MM.1S (cell line): ENCODE results near the gene EMC7.

Experiments used
- DNase-seq: peaks from one replicate; pipeline ENCODE4 v3.0.0-alpha.2; 2015
- H2AFZ ChIP-seq: fragments of 300-600 bp; sonication (generic); 2 replicates; pipeline ENCODE4 v1.6.0; 2016; ENCODE audit warnings: antibody characterized with exemption, low read length
- H3F3A ChIP-seq: fragments of 300-600 bp; sonication (generic); 2 replicates; pipeline ENCODE4 v1.6.1; 2016; ENCODE audit warnings: mild to moderate bottlenecking, antibody characterized with exemption, low read length, moderate library complexity, mixed read lengths; ENCODE audit not compliant: insufficient read depth
- H3K27ac ChIP-seq: fragments of 300-600 bp; sonication (generic); 2 replicates; pipeline ENCODE4 v1.5.1; 2016; ENCODE audit warnings: mild to moderate bottlenecking, low read length
- H3K27me3 ChIP-seq: fragments of 300-600 bp; sonication (generic); replicated peaks from 2 replicates; pipeline ENCODE4 v1.6.0; 2016; ENCODE audit warnings: low read length; ENCODE audit not compliant: insufficient read depth
- H3K36me3 ChIP-seq: fragments of 300-600 bp; sonication (generic); replicated peaks from 2 replicates; pipeline ENCODE4 v1.6.1; 2016; ENCODE audit warnings: mild to moderate bottlenecking, low read length, mixed read lengths; ENCODE audit not compliant: insufficient read depth
- H3K4me1 ChIP-seq: fragments of 300-600 bp; sonication (generic); 2 replicates; pipeline ENCODE4 v1.6.1; 2016; ENCODE audit warnings: low read length, mixed read lengths
- H3K4me2 ChIP-seq: fragments of 300-600 bp; sonication (generic); 2 replicates; pipeline ENCODE4 v1.6.0; 2016; ENCODE audit warnings: low read depth, low read length
- H3K4me3 ChIP-seq: fragments of 300-600 bp; sonication (generic); 2 replicates; pipeline ENCODE4 v1.5.1; 2016; ENCODE audit warnings: low read length, mixed read lengths
- H3K79me2 ChIP-seq: fragments of 300-600 bp; sonication (generic); 2 replicates; pipeline ENCODE4 v1.6.1; 2016; ENCODE audit warnings: mixed run types, low read length, mixed read lengths
- H3K9ac ChIP-seq: fragments of 300-600 bp; sonication (generic); 2 replicates; pipeline ENCODE4 v1.6.1; 2016; ENCODE audit warnings: low read length, mixed read lengths
- H3K9me2 ChIP-seq: fragments of 300-600 bp; sonication (generic); replicated peaks from 2 replicates; pipeline ENCODE4 v1.6.1; 2016; ENCODE audit warnings: mild to moderate bottlenecking, low read length, mixed read lengths; ENCODE audit not compliant: insufficient read depth
- H3K9me3 ChIP-seq: fragments of 300-600 bp; sonication (generic); replicated peaks from 2 replicates; pipeline ENCODE4 v1.6.1; 2016; ENCODE audit warnings: mild to moderate bottlenecking, low read length, mixed read lengths; ENCODE audit not compliant: insufficient read depth
- H4K20me1 ChIP-seq: fragments of 300-600 bp; sonication (generic); 2 replicates; pipeline ENCODE4 v1.6.1; 2016; ENCODE audit warnings: mild to moderate bottlenecking, low read length, moderate library complexity, mixed read lengths; ENCODE audit not compliant: insufficient read depth
- EZH2 ChIP-seq: fragments of 300-600 bp; sonication (generic); optimal IDR thresholded peaks from 2 replicates; pipeline ENCODE3; 2017; ENCODE audit warnings: low read depth, mild to moderate bottlenecking, antibody characterized with exemption, low read length, mixed read lengths
- EZH2phosphoT487 ChIP-seq: fragments of 300-600 bp; sonication (generic); IDR thresholded peaks from 2 replicates; pipeline ENCODE4 v1.6.1; 2018; ENCODE audit warnings: antibody characterized with exemption, low read length
- TF ChIP-seq, protein P1 (sequence below): fragments of 300-600 bp; sonication (generic); IDR thresholded peaks from 2 replicates; pipeline ENCODE4 v1.5.1; 2016; ENCODE audit warnings: antibody characterized with exemption, low read length, mixed read lengths

Gene EMC7

GRCh38 chr15:34119291-34119690 lies 17.6 kb upstream of the EMC7 start:
- TF ChIP-seq, protein P1, sequence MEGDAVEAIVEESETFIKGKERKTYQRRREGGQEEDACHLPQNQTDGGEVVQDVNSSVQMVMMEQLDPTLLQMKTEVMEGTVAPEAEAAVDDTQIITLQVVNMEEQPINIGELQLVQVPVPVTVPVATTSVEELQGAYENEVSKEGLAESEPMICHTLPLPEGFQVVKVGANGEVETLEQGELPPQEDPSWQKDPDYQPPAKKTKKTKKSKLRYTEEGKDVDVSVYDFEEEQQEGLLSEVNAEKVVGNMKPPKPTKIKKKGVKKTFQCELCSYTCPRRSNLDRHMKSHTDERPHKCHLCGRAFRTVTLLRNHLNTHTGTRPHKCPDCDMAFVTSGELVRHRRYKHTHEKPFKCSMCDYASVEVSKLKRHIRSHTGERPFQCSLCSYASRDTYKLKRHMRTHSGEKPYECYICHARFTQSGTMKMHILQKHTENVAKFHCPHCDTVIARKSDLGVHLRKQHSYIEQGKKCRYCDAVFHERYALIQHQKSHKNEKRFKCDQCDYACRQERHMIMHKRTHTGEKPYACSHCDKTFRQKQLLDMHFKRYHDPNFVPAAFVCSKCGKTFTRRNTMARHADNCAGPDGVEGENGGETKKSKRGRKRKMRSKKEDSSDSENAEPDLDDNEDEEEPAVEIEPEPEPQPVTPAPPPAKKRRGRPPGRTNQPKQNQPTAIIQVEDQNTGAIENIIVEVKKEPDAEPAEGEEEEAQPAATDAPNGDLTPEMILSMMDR, result no peak
- no peak for TF ChIP-seq EZH2
- TF ChIP-seq EZH2phosphoT487, result no peak
- Histone ChIP-seq H3K4me3 (no peak overlapping the region), H3K9ac (no peak overlapping the region), H3K27ac (no peak overlapping the region), H3K4me1 (no peaks in the 10 kb centered on the region), H3K27me3 (no peaks in the 10 kb centered on the region), H3K4me2 (no peak overlapping the region), H3K79me2 (no peaks in the 10 kb centered on the region), H2AFZ (no peak overlapping the region), H4K20me1 (no peaks in the 10 kb centered on the region), H3K9me2 (no peaks in the 10 kb centered on the region), H3K9me3 (no peaks in the 10 kb centered on the region), H3K36me3 (no peaks in the 10 kb centered on the region), H3F3A (no peaks in the 10 kb centered on the region)
- DNase-seq, result no peak

DNA sequence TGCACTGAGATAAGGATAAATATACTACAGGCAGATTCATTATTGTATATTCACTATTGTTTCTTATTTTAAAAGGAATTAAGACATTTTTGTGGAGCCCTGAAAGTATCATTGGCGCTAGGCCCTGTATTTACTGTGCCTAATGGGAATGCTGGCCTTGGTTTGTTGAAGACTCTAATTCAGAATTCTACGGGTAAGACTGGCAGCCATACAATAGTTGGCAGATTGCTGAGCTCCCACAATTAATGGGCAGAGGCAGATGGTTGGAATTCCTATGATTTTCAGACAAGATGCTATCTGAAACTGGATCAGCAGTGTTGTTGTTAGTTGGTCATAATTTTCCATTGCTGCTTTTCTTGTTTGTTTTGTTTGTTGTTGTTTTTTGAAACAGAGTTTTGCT lies 15.0 kb upstream of the EMC7 start:
- no peak overlapping the region for H3K4me3 ChIP-seq
- no peak overlapping the region for H3K27ac ChIP-seq
- no peaks in the 10 kb centered on the region for H3K79me2 ChIP-seq
- TF ChIP-seq EZH2phosphoT487 (no peak), EZH2 (no peak)
- TF ChIP-seq, protein P1, result no peak
- no peak overlapping the region for H2AFZ ChIP-seq
- H3K4me2 ChIP-seq, result no peak overlapping the region
- H3K9me3 ChIP-seq, result no peaks in the 10 kb centered on the region
- no peaks in the 10 kb centered on the region for H3K27me3 ChIP-seq
- no peaks in the 10 kb centered on the region for H3K4me1 ChIP-seq
- no peaks in the 10 kb centered on the region for H3K9me2 ChIP-seq
- H3K9ac ChIP-seq, result no peak overlapping the region
- no peaks in the 10 kb centered on the region for H3K36me3 ChIP-seq
- DNase-seq, result no peak
- no peaks in the 10 kb centered on the region for H3F3A ChIP-seq
- no peaks in the 10 kb centered on the region for H4K20me1 ChIP-seq

GRCh38 chr15:34114739-34115138 lies 13.1 kb upstream of the EMC7 start:
- Histone ChIP-seq H3K4me2 (no peak overlapping the region), H3K27ac (no peak overlapping the region), H3K4me1 (no peaks in the 10 kb centered on the region), H3F3A (no peaks in the 10 kb centered on the region), H2AFZ (no peak overlapping the region), H3K4me3 (no peak overlapping the region), H3K9me3 (no peaks in the 10 kb centered on the region), H3K27me3 (no peaks in the 10 kb centered on the region), H4K20me1 (no peaks in the 10 kb centered on the region), H3K9me2 (no peaks in the 10 kb centered on the region), H3K36me3 (no peaks in the 10 kb centered on the region), H3K9ac (no peak overlapping the region), H3K79me2 (no peaks in the 10 kb centered on the region)
- no peak for TF ChIP-seq EZH2
- TF ChIP-seq EZH2phosphoT487, result no peak
- TF ChIP-seq, protein P1, result no peak
- DNase-seq, result no peak
